Measurements from ENCODE around the gene NOTO.

The NOTO gene

GRCh38 chr2:73258913-73259215 lies 56.5 kb downstream of the NOTO start:
- peaks cover 20% of the 10 kb centered on the region for H3K36me3 ChIP-seq (ENCODE audit: insufficient read depth, low read length)
- no peaks in the 10 kb centered on the region for H3K27me3 ChIP-seq (ENCODE audit: insufficient read depth, low read length)
- H3K4me3 ChIP-seq (ENCODE audit: low read length) = no peak overlapping the region
- H3K9me3 ChIP-seq (ENCODE audit: low read length) = no peaks in the 10 kb centered on the region
- H2AFZ ChIP-seq (ENCODE audit: low read depth, low read length) = no peak overlapping the region
- no peaks in the 10 kb centered on the region for H3K4me1 ChIP-seq (ENCODE audit: insufficient read depth, low read length)

- Histone ChIP-seq H3K27me3 (ENCODE audit: insufficient read depth, low read length) (no peaks in the 10 kb centered on the region), H3K36me3 (ENCODE audit: insufficient read depth, low read length) (peaks cover 18% of the 10 kb centered on the region), H2AFZ (ENCODE audit: low read depth, low read length) (no peak overlapping the region), H3K9me3 (ENCODE audit: low read length) (no peaks in the 10 kb centered on the region), H3K4me1 (ENCODE audit: insufficient read depth, low read length) (no peaks in the 10 kb centered on the region), H3K4me3 (ENCODE audit: low read length) (no peak overlapping the region)
These were observed 56.9 kb downstream of the NOTO start for GRCh38 chr2:73259276-73259675.

GRCh38 chr2:73259704-73260337 lies 57.4 kb downstream of the NOTO start:
- H3K9me3 ChIP-seq (ENCODE audit: low read length) = no peaks in the 10 kb centered on the region
- no peak overlapping the region for H2AFZ ChIP-seq (ENCODE audit: low read depth, low read length)
- H3K36me3 ChIP-seq (ENCODE audit: insufficient read depth, low read length) = peaks cover 14% of the 10 kb centered on the region
- H3K4me1 ChIP-seq (ENCODE audit: insufficient read depth, low read length) = no peaks in the 10 kb centered on the region
- H3K4me3 ChIP-seq (ENCODE audit: low read length) = no peak overlapping the region
- no peaks in the 10 kb centered on the region for H3K27me3 ChIP-seq (ENCODE audit: insufficient read depth, low read length)

- H2AFZ ChIP-seq (ENCODE audit: low read depth, low read length) = no peak overlapping the region
- no peak overlapping the region for H3K4me3 ChIP-seq (ENCODE audit: low read length)
- H3K27me3 ChIP-seq (ENCODE audit: insufficient read depth, low read length) = no peaks in the 10 kb centered on the region
- peaks cover 9% of the 10 kb centered on the region for H3K36me3 ChIP-seq (ENCODE audit: insufficient read depth, low read length)
- no peaks in the 10 kb centered on the region for H3K4me1 ChIP-seq (ENCODE audit: insufficient read depth, low read length)
- no peaks in the 10 kb centered on the region for H3K9me3 ChIP-seq (ENCODE audit: low read length)
These were observed 58.1 kb downstream of the NOTO start for GRCh38 chr2:73260338-73260984.
